ENCODE measurements around the gene SSBP3.

- TF ChIP-seq POLR2AphosphoS5 (IDR thresholded peaks at IDR 0.05; ENCODE audit: low read depth, low read length), result no peak
- TF ChIP-seq CTCF (IDR thresholded peaks at IDR 0.05 in 2 of 3, conservative IDR thresholded peaks at IDR 0.05 in 1 of 3; ENCODE audit: borderline replicate concordance in 1 of 3, insufficient read depth in 1 of 3, low read depth in 2 of 3, low read length in 2 of 3), result no peak
- no peak for TF ChIP-seq EZH2 (IDR thresholded peaks at IDR 0.05)
- no peak for TF ChIP-seq POLR2A (IDR thresholded peaks at IDR 0.05; ENCODE audit: borderline replicate concordance, extremely low read depth, insufficient read depth, insufficient read length)
- TF ChIP-seq SP1 (IDR thresholded peaks at IDR 0.05; ENCODE audit: low read depth), result no peak
- TF ChIP-seq SIN3A (IDR thresholded peaks at IDR 0.05; ENCODE audit: low read depth), result no peak
Measured at GRCh38 chr1:54355931-54356679, 50.1 kb downstream of the SSBP3 start.
